Common myeloid progenitor, CD34-positive (primary cell): ENCODE results near the gene HLA-DMB.

Experiments used
- CTCF ChIA-PET: fragments of 350-600 bp; sonication (Branson Sonifier 250); formaldehyde crosslinking; loops from one replicate; lab custom pipeline; 2021; ENCODE audit warnings: antibody characterized with exemption; lab: Charles Lee
- POLR2A ChIA-PET: fragments of 350-600 bp; sonication (Branson Sonifier 250); formaldehyde crosslinking; loops from one replicate; lab custom pipeline; 2021; ENCODE audit warnings: antibody characterized with exemption; lab: Charles Lee
- DNase-seq, 3 donors: peaks; one replicate each; pipeline versions ENCODE4 v3.0.0 to v3.0.0-alpha.2; 2013
- H3K27ac ChIP-seq, 2 experiments: 1 replicate in 1 of 2; 2 replicates in 1 of 2; pipeline ENCODE4 v1.7.0; 2013; ENCODE audit warnings: inconsistent platforms in 2 of 2, low read length in 2 of 2, mild to moderate bottlenecking in 2 of 2, low read depth in 1 of 2, moderate library complexity in 1 of 2; ENCODE audit not compliant: severe bottlenecking in 2 of 2, insufficient read depth in 1 of 2, poor library complexity in 1 of 2
- H3K27me3 ChIP-seq, 5 experiments: replicated peaks in 2 of 5; 1 replicate in 3 of 5; 2 replicates in 2 of 5; pipeline versions ENCODE4 v1.6.1 to v1.7.0; 2013; ENCODE audit warnings: low read length in 4 of 5, mild to moderate bottlenecking in 2 of 5, moderate library complexity in 2 of 5, inconsistent platforms in 1 of 5; ENCODE audit not compliant: insufficient read depth in 5 of 5, control insufficient read depth in 4 of 5
- H3K36me3 ChIP-seq, 4 experiments: 1 replicate in 2 of 4; 2 replicates in 2 of 4; pipeline versions ENCODE4 v1.6.1 to v1.7.0; 2013; ENCODE audit warnings: low read length in 3 of 4, control low read depth in 1 of 4, mild to moderate bottlenecking in 1 of 4; ENCODE audit not compliant: control insufficient read depth in 4 of 4, insufficient read depth in 4 of 4
- H3K4me1 ChIP-seq, 4 experiments: 1 replicate in 3 of 4; 2 replicates in 1 of 4; pipeline versions ENCODE4 v1.6.1 to v1.7.1; 2013; ENCODE audit warnings: low read length in 3 of 4, mild to moderate bottlenecking in 3 of 4, control low read depth in 1 of 4, inconsistent platforms in 1 of 4, moderate library complexity in 1 of 4; ENCODE audit not compliant: control insufficient read depth in 4 of 4, insufficient read depth in 4 of 4; ENCODE audit errors: control extremely low read depth in 1 of 4
- H3K4me3 ChIP-seq, 7 experiments: 1 replicate in 4 of 7; 2 replicates in 3 of 7; pipeline versions ENCODE4 v1.5.1 to v1.7.0; 2013; ENCODE audit warnings: mild to moderate bottlenecking in 7 of 7, low read length in 6 of 7, moderate library complexity in 6 of 7, inconsistent platforms in 2 of 7, low read depth in 2 of 7, control low read depth in 1 of 7; ENCODE audit not compliant: insufficient read depth in 4 of 7, control insufficient read depth in 1 of 7; ENCODE audit errors: extremely low read depth in 1 of 7
- H3K9me3 ChIP-seq, 5 experiments: 1 replicate in 4 of 5; 2 replicates in 1 of 5; pipeline versions ENCODE4 v1.6.1 to v1.7.1; 2013; ENCODE audit warnings: low read length in 4 of 5, mild to moderate bottlenecking in 2 of 5, inconsistent platforms in 1 of 5, low read depth in 1 of 5, moderate library complexity in 1 of 5; ENCODE audit not compliant: control insufficient read depth in 4 of 5, insufficient read depth in 2 of 5; ENCODE audit errors: control extremely low read depth in 1 of 5
- WGBS: methylation state at CpG from one replicate; pipeline ENCODE4 v1.1.5; 2013; ENCODE audit not compliant: insufficient coverage; 5-methylcytosine and 5-hydroxymethylcytosine counted together

HLA-DMB gene

GRCh38 chr6:32922083-32922482, 18.7 kb downstream of the HLA-DMB start:
- no peak for DNase-seq
- H3K9me3 ChIP-seq, result no peaks in the 10 kb centered on the region
- H3K4me1 ChIP-seq, result peaks cover 0 to 16% (median 5%) of the 10 kb centered on the region in 4 experiments
- ChIA-PET CTCF (interaction anchor here (1.1 kb wide), 1 partner anchor 62 kb away, joined by 4 read pairs; no protein-coding TSS in a partner anchor), POLR2A (no interaction called here)
- H3K27me3 ChIP-seq, result no peaks in the 10 kb centered on the region
- no peaks in the 10 kb centered on the region for H3K36me3 ChIP-seq
- WGBS, result 100% methylated on average over 1 of the region's 2 CpGs
- H3K4me3 ChIP-seq, result no peak overlapping the region
- no peak overlapping the region for H3K27ac ChIP-seq

- no peaks in the 10 kb centered on the region for H3K9me3 ChIP-seq
- H3K27me3 ChIP-seq, result no peaks in the 10 kb centered on the region
- whole genome bisulfite sequencing, result no CpG with 5 or more reads among the region's 2 CpGs
- DNase-seq, result peak in 2 of 3 donors; percentile 17 to 39
- peaks cover 0 to 23% (median 5%) of the 10 kb centered on the region in 4 experiments for H3K4me1 ChIP-seq
- H3K27ac ChIP-seq, result no peak overlapping the region
- no peak overlapping the region for H3K4me3 ChIP-seq
- no peaks in the 10 kb centered on the region for H3K36me3 ChIP-seq
- ChIA-PET CTCF (interaction anchor here (1.3 to 1.7 kb wide), 4 partner anchors 12 to 33 kb away, joined by 3 to 13 read pairs (median 4); no protein-coding TSS in a partner anchor), POLR2A (no interaction called here)
Measured at GRCh38 chr6:32920715-32921114, 20.1 kb downstream of the HLA-DMB start.

- CTCF ChIA-PET, result interaction anchor here (0.9 to 3.0 kb wide), 11 partner anchors 11 to 74 kb away, joined by 3 to 12 read pairs (median 4); partner anchors contain the start of gene HLA-DMA
- POLR2A ChIA-PET, result no interaction called here
- H3K4me3 ChIP-seq, result no peak overlapping the region
- H3K36me3 ChIP-seq, result no peaks in the 10 kb centered on the region
- H3K27me3 ChIP-seq, result no peaks in the 10 kb centered on the region
- H3K9me3 ChIP-seq, result no peaks in the 10 kb centered on the region
- H3K27ac ChIP-seq, result no peak overlapping the region
- DNase-seq, result no peak
- H3K4me1 ChIP-seq, result peaks cover 0 to 7% (median 0%) of the 10 kb centered on the region in 4 experiments
- WGBS, result no CpG with 5 or more reads among the region's 1 CpG
Measured at GRCh38 chr6:32912951-32913350, 27.9 kb downstream of the HLA-DMB start.

GRCh38 chr6:32908897-32909296, 31.9 kb downstream of the HLA-DMB start:
- no peaks in the 10 kb centered on the region for H3K9me3 ChIP-seq
- H3K27ac ChIP-seq, result no peak overlapping the region
- no peaks in the 10 kb centered on the region for H3K4me1 ChIP-seq
- no CpG with 5 or more reads among the region's 2 CpGs for WGBS
- no peak for DNase-seq
- no peaks in the 10 kb centered on the region for H3K36me3 ChIP-seq
- POLR2A ChIA-PET, result no interaction called here
- H3K4me3 ChIP-seq, result no peak overlapping the region
- H3K27me3 ChIP-seq, result no peaks in the 10 kb centered on the region
- CTCF ChIA-PET, result interaction anchor here (1.0 to 1.3 kb wide), 2 partner anchors 33 to 76 kb away, joined by 3 to 6 read pairs; no protein-coding TSS in a partner anchor

GRCh38 chr6:32906539-32906938, 34.3 kb downstream of the HLA-DMB start:
- H3K27me3 ChIP-seq, result no peaks in the 10 kb centered on the region
- no CpG with 5 or more reads among the region's 1 CpG for WGBS
- H3K36me3 ChIP-seq, result peaks cover 0 to 2% (median 1%) of the 10 kb centered on the region in 4 experiments
- CTCF ChIA-PET, result interaction anchor here (1.2 to 4.0 kb wide), 3 partner anchors 20 to 38 kb away, joined by 3 to 24 read pairs (median 3); no protein-coding TSS in a partner anchor
- H3K9me3 ChIP-seq, result no peaks in the 10 kb centered on the region
- H3K27ac ChIP-seq, result no peak overlapping the region
- H3K4me3 ChIP-seq, result no peak overlapping the region
- no peaks in the 10 kb centered on the region for H3K4me1 ChIP-seq
- DNase-seq, result no peak
- POLR2A ChIA-PET, result no interaction called here

- ChIA-PET CTCF (interaction anchor here (1.0 to 4.0 kb wide), 5 partner anchors 9 to 79 kb away, joined by 3 to 24 read pairs (median 6); no protein-coding TSS in a partner anchor), POLR2A (interaction anchor here (0.6 kb wide), 1 partner anchor 36 kb away, joined by 6 read pairs; the partner anchor contains the start of gene HLA-DMB)
- Histone ChIP-seq H3K4me3 (no peak overlapping the region), H3K27me3 (no peaks in the 10 kb centered on the region), H3K4me1 (no peaks in the 10 kb centered on the region), H3K27ac (no peak overlapping the region), H3K9me3 (no peaks in the 10 kb centered on the region), H3K36me3 (peaks cover 2 to 7% (median 6%) of the 10 kb centered on the region in 4 experiments)
- DNase-seq, result no peak
- WGBS, result 100% methylated on average over 1 of the region's 2 CpGs
Measured at GRCh38 chr6:32905078-32905477, 35.8 kb downstream of the HLA-DMB start.

GRCh38 chr6:32903952-32904351, 36.9 kb downstream of the HLA-DMB start:
- POLR2A ChIA-PET, result no interaction called here
- Histone ChIP-seq H3K4me3 (no peak overlapping the region), H3K9me3 (no peaks in the 10 kb centered on the region), H3K27me3 (no peaks in the 10 kb centered on the region), H3K4me1 (no peaks in the 10 kb centered on the region), H3K36me3 (peaks cover 2 to 7% (median 6%) of the 10 kb centered on the region in 4 experiments), H3K27ac (no peak overlapping the region)
- DNase-seq, result no peak
- CTCF ChIA-PET, result interaction anchor here (1.0 to 4.0 kb wide), 7 partner anchors 10 to 81 kb away, joined by 3 to 24 read pairs (median 3); partner anchors contain the start of genes HLA-DMA, PSMB9 and TAP1
